Colonic mucosa (tissue), 4 donors: ENCODE data around the gene HSD17B10. TPM values are rescaled to one million over a fixed set of nuclear protein-coding genes. Genes with fewer than 3 reads are reported as not detected.

ENCODE experiments used
- DNase-seq: peaks from one replicate; pipeline ENCODE4 v3.0.0-alpha.2; 2020
- H3K27ac ChIP-seq: fragments of 200-600 bp; one replicate; pipeline ENCODE4 v1.8.0; 2021
- H3K27me3 ChIP-seq: fragments of 200-600 bp; one replicate; pipeline ENCODE4 v1.8.0; 2021
- H3K36me3 ChIP-seq: fragments of 200-600 bp; one replicate; pipeline ENCODE4 v1.8.0; 2021
- H3K4me1 ChIP-seq: fragments of 200-600 bp; one replicate; pipeline ENCODE4 v1.8.0; 2021; ENCODE audit warnings: mild to moderate bottlenecking
- H3K4me3 ChIP-seq: fragments of 200-600 bp; one replicate; pipeline ENCODE4 v1.8.0; 2021
- H3K9ac ChIP-seq, 2 donors: one replicate each; pipeline ENCODE4 v1.7.0; 2013; ENCODE audit warnings: control low read depth in 2 of 2, low read depth in 2 of 2, low read length in 2 of 2
- H3K9me3 ChIP-seq: fragments of 200-600 bp; one replicate; pipeline ENCODE4 v1.8.0; 2021
- intact Hi-C: fragments of 100-400 bp; cut with DNase I; formaldehyde crosslinking; loops from one replicate; pipeline ENCODE4 v1.14.1; 2022
- microRNA-seq: library from miRNA; unstranded; fragments of <30 nt; microRNA quantifications from one replicate; pipeline ENCODE4, GENCODE V29; 2019
- total RNA-seq, 2 donors: library from RNA; stranded (reverse); fragmentation: NEBNext Ultra II Directional in 1 of 2; extraction: Animal tissue kit (Norgen Biotek cat#: 25700) in 1 of 2; gene quantifications; one replicate each; pipeline ENCODE4 v1.2.1, GENCODE V29; 2021
- TF ChIP-seq, protein P1 (sequence below): fragments of 200-600 bp; IDR thresholded peaks from one replicate; pipeline ENCODE4 v1.8.0; 2022; ENCODE audit warnings: antibody characterized with exemption, mild to moderate bottlenecking
- donor health status: healthy.
- donor health status: DM: no; HTN: no; CAD: no.
- donor health status: DM: no; HTN: no; CAD: no.

Gene HSD17B10
- total RNA-seq, 2 donors from 2014 or later, result 78.7 to 172 TPM

DNA sequence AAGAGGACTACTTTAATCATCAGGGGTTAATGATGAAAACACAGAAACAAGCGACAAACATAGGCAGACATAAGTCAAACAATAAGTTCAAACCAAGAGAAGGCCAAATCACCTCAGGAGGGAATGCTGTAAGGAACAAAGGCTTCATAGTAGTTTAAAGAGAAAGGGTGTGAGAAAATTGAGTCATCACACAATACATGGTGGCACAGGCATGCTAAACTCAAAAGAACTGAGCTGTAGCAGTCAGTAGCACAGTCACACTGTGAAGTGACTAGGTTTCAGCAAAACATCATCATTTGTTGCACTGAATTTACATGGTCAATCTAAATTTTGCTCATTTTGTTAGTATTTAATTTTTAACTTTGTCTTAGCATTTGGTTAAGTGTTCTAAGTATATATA is 36.0 kb downstream of the HSD17B10 start:
- Histone ChIP-seq H3K27me3 (no peaks in the 10 kb centered on the region), H3K4me3 (no peak overlapping the region), H3K27ac (no peak overlapping the region), H3K4me1 (no peaks in the 10 kb centered on the region), H3K9me3 (no peaks in the 10 kb centered on the region), H3K9ac (no peak overlapping the region), H3K36me3 (peaks cover 17% of the 10 kb centered on the region)
- TF ChIP-seq, protein P1, sequence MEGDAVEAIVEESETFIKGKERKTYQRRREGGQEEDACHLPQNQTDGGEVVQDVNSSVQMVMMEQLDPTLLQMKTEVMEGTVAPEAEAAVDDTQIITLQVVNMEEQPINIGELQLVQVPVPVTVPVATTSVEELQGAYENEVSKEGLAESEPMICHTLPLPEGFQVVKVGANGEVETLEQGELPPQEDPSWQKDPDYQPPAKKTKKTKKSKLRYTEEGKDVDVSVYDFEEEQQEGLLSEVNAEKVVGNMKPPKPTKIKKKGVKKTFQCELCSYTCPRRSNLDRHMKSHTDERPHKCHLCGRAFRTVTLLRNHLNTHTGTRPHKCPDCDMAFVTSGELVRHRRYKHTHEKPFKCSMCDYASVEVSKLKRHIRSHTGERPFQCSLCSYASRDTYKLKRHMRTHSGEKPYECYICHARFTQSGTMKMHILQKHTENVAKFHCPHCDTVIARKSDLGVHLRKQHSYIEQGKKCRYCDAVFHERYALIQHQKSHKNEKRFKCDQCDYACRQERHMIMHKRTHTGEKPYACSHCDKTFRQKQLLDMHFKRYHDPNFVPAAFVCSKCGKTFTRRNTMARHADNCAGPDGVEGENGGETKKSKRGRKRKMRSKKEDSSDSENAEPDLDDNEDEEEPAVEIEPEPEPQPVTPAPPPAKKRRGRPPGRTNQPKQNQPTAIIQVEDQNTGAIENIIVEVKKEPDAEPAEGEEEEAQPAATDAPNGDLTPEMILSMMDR, result no peak
- DNase-seq, result no peak
- intact Hi-C loops, result no loop called here

GRCh38 chrX:53395605-53396298 is 38.4 kb downstream of the HSD17B10 start:
- DNase-seq, result no peak
- intact Hi-C loops, result no loop called here
- Histone ChIP-seq H3K27ac (no peak overlapping the region), H3K4me3 (no peak overlapping the region), H3K4me1 (no peaks in the 10 kb centered on the region), H3K9me3 (no peaks in the 10 kb centered on the region), H3K9ac (no peak overlapping the region), H3K27me3 (no peaks in the 10 kb centered on the region), H3K36me3 (peaks cover 14% of the 10 kb centered on the region)
- TF ChIP-seq, protein P1, result no peak

DNA sequence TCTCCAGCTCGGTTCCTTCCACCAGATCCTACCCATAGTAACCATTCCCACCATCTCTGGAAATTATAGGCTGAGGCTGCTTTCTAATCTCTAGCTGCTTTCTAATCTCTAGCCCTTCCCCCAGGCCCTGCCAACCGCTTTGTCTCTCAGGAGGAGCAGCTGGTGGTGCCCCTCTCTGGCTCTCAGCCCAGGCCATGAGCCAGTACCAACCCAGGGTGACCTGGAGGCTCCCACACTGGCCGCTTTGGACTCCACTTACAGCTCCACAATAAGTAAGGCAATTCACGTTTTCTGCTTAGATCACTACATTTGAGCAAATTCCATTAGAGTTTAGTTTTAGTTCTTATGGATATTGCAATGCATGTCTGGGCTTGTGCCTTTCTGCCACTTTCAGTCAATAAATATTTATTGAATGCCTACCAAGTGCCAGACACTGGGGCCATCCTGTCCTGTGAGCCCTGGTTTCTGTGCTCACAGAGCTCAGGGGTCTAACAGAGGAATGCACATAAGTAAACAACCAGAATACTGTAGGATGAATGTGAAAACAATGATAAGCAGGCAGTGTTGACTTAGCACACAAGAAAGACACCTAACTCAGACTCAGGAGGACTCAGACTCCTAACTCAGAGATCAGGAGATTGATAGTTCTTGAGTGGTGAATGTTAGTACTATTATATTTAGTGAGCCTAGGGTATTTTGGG is 50.6 kb downstream of the HSD17B10 start:
- TF ChIP-seq, protein P1, result no peak
- Histone ChIP-seq H3K9me3 (no peaks in the 10 kb centered on the region), H3K27ac (no peak overlapping the region), H3K27me3 (no peaks in the 10 kb centered on the region), H3K36me3 (no peaks in the 10 kb centered on the region), H3K4me3 (no peak overlapping the region), H3K4me1 (no peaks in the 10 kb centered on the region), H3K9ac (no peak overlapping the region)
- DNase-seq, result no peak
- intact Hi-C loops, result no loop called here

Small RNAs within 50 kb of the gene (microRNA-seq; reads per million reads assigned to microRNA genes)
- gene MIR6857, result 1.7 reads per million

Other genes starting within 250 kb of the HSD17B10 start
- gene KDM5C, start 209.2 kb downstream of the HSD17B10 start, total RNA-seq, result 100 to 1,000 TPM; 115 to 130 TPM
- gene IQSEC2, start 152.8 kb downstream of the HSD17B10 start, total RNA-seq, result 10 to 100 TPM; 23.1 to 26.1 TPM
- 100 to 1,000 TPM in 1 of 2 donors, 10 to 100 TPM in 1; 68.4 to 124 TPM for gene SMC1A, start 11.7 kb downstream of the HSD17B10 start, total RNA-seq
- under 1 TPM; 0.66 to 0.72 TPM for gene RIBC1, start 11.5 kb downstream of the HSD17B10 start, total RNA-seq